Raji (cell line): ENCODE results near the gene KLF11.

ENCODE experiments used
- POLR2A ChIP-seq: IDR thresholded peaks from 2 replicates; pipeline ENCODE4 v1.6.1; 2011; ENCODE audit warnings: low read depth, low read length, control low read depth; ENCODE audit not compliant: insufficient read depth

Gene KLF11

DNA sequence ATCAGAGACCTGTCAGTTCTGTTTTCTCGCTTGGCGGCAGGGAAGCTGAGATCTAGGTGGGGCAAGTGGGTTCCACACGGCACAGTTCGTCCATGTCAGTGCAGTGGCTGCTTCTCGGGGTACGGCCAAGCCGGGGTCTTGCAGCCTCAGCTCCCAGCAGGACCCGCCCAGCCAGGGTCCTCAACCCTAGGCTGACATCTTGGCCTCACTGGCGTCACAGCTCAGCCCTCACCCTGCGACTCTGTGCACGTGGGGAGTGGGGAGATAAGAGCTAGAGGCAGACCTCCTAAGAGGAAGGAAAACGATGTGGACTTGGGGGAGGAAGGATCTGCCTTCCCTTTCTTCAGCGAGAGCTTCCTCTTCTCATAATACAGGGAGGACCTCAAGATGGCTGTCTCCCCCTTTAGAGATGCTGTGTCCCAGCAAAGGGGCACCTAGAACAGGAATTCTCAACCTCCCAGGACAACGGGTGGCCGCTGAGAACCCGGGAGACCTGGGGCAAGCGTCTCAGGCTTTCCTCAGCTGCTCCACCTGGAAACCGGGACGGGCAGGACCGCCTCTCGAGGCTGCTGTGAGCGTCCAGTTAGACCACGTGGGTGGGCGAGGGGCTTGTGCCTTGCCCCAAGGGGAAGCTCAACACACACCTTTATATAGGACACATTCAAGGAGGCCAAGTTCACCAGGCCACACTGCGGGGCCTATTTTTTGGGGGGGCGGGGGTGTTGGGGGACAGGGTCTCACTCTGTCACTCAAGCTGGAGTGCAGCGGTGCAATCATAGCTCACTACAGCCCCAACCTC, 23.5 kb upstream of the KLF11 start:
- no peak for TF ChIP-seq POLR2A

DNA sequence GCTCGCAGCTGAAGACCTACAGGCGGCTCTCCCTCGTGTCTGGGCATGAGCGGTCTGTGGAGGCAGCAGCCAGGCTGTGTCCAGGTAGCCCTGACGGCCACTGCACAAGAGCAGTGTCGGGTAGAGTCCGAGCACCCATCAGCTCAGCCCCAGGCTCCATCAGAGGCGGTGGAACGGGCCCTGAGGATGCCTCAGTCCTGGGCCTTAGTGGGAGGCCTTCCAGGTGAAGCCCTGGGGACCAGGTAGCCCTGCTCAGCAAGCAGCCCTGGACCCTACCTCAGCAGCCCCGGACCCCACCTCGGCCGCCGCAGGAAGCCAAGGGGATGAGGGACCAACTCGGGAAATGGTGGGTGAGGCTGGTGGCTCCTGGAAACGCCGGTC, 21.3 kb upstream of the KLF11 start:
- TF ChIP-seq POLR2A, result no peak

DNA sequence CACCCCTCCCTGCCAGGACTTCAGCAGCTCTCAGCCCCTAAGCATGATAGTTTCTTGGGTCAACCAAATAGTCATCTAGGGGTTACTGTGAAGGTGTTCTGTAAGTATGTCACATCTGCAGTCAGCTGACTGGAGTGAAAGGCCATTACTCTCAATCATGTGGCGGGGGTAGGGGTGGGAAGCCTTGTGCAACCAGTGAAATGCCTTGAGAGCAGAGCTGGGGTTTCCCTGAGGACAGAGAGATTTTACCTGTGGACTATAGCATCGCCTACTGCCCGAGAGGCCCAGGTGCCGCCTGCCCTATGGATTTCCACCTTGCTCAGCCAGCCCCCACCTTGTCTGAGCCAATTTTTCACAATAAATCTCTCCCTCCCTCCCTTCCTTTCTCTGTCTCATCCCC, 20.9 kb upstream of the KLF11 start:
- TF ChIP-seq POLR2A, result no peak

GRCh38 chr2:10022966-10023662, 20.2 kb upstream of the KLF11 start:
- TF ChIP-seq POLR2A, result no peak

- TF ChIP-seq POLR2A, result no peak
These were observed 16.3 kb upstream of the KLF11 start for GRCh38 chr2:10026940-10027569.

DNA sequence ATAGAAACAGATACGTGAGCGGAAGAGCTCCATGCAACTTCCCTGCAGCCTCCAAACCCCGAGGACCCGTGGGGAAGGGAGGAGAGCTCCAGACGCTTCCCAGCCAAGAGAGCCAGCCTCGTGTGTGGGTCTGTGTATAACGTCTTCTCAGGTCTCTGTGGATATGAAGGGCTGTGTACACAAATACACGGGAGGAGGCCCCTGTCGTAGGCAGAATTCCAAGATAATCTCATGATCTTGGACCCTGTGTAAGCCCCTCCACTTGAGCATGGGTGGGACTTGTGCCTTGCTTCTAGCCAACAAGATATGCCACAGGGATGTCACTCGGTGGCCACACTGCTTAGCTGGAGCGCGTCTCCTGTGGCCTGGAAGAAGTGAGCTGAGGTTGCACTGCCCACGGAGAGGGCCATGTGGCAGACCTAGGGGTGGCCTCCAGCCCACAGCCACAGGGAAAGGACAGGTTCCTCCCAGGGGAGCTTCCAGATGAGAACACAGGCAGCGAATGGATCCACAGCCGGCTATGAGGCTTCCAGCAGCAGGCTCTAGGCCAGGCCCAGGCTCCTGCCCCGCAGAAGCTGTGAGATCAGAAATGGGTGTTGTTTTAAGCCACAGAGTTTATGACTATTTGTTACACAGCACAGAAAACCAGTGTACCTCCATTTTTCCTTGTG, 15.6 kb upstream of the KLF11 start:
- TF ChIP-seq POLR2A, result no peak

GRCh38 chr2:10028407-10028987, 14.9 kb upstream of the KLF11 start:
- no peak for TF ChIP-seq POLR2A

DNA sequence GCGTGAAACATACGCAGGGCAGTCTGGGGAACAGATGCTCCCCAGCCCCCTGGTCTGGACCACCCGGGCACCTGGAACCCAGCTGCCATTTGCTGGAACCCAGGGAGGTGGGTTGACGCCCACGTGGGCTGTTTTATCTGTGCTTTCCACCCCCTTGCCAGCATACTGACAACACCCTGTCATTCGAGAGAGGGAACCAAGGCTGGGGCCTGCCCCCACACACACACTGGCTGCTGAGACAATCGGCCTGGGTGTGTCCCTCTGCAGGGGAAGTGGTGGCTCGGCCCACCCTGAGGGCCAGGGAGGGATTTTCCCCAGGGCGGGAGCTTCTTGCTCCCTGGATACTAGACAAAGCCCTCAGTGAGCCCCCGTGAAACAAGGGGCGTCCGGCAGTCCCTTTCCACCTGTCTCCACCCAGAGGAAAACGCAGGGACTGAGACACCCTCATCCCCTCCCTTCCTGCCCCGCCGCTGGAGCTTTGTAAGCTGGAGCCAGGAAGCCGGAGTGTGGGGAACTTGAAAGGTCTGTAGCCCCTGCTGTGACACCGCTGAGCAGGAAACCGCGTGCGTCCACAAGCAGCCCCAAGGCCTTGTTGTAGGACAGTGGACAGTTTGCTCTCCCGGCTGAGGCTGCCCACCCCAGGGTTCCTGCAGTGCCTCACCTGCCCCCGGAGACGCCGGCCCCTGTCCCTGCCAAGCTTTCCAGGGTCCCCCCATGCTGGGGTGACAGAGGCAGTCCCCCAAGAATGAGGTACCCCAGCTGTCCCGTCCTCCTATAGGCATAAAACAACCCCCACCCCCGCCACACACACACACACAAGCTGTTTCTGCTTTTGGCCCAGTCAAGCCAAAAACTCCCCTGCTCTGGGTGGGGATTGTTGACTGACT, 14.1 kb upstream of the KLF11 start:
- no peak for TF ChIP-seq POLR2A

DNA sequence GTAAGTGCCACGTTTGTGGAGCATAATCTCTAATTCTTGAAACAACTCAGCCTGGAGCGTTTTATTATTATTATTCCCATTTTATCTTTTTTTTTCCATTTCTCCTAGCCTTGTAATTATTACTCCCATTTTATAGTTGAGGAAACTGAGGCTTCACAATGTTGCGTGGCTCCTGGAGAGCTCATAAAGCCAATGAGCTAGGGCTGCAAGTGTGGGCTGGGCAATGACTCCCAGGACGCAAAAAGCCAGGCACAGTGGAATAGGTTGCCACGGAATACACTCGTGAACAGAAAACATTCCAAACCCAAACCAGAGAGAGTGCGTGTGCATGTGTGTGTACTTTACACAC, 13.5 kb upstream of the KLF11 start:
- TF ChIP-seq POLR2A, result no peak

- no peak for TF ChIP-seq POLR2A
These were observed 13.0 kb upstream of the KLF11 start for GRCh38 chr2:10030311-10030736.

GRCh38 chr2:10031886-10032745, 11.2 kb upstream of the KLF11 start:
- no peak for TF ChIP-seq POLR2A

GRCh38 chr2:10032746-10033105, 10.6 kb upstream of the KLF11 start:
- TF ChIP-seq POLR2A, result no peak

DNA sequence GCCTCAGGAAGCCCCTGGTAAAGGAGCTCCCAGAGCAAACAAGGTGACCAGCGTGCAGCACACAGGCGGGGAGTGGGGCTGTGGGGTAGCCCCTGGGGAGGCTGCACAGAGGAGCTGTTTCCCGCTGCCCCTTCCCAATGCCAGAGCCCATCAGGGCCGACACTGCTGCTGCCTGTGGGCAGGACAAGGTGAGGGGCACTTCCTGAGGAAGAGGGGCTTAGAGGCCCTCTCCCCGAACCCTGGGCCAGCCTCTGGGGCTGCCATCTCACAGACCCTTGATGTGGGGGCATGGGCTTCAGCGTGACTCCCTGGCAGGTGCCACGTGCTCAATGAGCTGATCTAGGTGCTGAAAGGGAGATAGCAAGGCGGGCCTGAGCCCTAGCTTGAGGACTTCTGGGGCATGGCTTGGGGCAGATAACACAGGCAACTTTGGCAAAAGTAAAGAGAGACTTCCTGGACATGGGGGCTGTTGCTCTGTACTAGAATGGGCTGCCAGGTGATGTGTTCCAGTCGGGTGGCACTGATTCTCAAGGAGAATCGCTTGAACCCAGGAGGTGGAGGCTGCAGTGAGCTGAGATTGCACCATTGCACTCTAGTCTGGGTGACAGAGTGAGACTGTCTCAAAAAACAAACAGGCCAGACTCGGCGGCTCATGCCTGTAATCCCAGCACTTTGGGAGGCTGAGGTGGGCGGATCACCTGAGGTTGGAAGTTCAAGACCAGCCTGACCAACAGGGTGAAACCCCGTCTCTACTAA, 9.9 kb upstream of the KLF11 start:
- TF ChIP-seq POLR2A, result no peak
